ENCODE results near the gene NOTCH1.

DNA sequence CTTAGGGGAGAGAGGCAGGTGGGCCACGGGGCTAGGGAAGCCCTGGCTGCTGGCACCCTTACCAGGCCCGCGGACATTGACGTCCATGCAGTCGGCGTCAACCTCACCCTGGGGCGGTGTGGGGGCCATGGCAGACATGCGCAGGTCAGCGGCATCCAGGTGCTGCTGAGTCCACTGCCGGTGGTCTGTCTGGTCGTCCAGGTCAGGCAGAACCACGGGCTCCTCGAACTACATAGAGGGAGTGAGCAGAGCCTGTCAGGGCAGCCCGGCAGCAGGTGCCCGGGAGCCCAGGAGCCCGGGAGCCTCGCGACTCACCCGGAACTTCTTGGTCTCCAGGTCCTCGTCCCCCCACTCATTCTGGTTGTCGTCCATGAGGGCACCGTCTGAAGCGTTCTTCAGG lies 44.2 kb downstream of the NOTCH1 start:
- TF ChIP-seq, protein P1, sequence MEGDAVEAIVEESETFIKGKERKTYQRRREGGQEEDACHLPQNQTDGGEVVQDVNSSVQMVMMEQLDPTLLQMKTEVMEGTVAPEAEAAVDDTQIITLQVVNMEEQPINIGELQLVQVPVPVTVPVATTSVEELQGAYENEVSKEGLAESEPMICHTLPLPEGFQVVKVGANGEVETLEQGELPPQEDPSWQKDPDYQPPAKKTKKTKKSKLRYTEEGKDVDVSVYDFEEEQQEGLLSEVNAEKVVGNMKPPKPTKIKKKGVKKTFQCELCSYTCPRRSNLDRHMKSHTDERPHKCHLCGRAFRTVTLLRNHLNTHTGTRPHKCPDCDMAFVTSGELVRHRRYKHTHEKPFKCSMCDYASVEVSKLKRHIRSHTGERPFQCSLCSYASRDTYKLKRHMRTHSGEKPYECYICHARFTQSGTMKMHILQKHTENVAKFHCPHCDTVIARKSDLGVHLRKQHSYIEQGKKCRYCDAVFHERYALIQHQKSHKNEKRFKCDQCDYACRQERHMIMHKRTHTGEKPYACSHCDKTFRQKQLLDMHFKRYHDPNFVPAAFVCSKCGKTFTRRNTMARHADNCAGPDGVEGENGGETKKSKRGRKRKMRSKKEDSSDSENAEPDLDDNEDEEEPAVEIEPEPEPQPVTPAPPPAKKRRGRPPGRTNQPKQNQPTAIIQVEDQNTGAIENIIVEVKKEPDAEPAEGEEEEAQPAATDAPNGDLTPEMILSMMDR (IDR thresholded peaks at IDR 0.05) = no peak
- no peak for TF ChIP-seq POLR2A (IDR thresholded peaks at IDR 0.05)

All from adrenal gland (tissue), 5 donors.